CD4-positive, alpha-beta T cell treated with Interleukin-4 for 1 hour (primary cell): ENCODE results near the gene JAML.
"Not testable (repeated sequence)": the region's sequence is repeated elsewhere in the genome, so short reads cannot be mapped to it uniquely, and the experiment has no call there.

ENCODE experiments used
- DNase-seq, 2 donors: peaks; one replicate each; pipeline ENCODE4 v3.0.0-alpha.2; 2020 to 2022

JAML gene

GRCh38 chr11:118192817-118193216 lies 32.0 kb downstream of the JAML start:
- DNase-seq = not testable (repeated sequence)

DNA sequence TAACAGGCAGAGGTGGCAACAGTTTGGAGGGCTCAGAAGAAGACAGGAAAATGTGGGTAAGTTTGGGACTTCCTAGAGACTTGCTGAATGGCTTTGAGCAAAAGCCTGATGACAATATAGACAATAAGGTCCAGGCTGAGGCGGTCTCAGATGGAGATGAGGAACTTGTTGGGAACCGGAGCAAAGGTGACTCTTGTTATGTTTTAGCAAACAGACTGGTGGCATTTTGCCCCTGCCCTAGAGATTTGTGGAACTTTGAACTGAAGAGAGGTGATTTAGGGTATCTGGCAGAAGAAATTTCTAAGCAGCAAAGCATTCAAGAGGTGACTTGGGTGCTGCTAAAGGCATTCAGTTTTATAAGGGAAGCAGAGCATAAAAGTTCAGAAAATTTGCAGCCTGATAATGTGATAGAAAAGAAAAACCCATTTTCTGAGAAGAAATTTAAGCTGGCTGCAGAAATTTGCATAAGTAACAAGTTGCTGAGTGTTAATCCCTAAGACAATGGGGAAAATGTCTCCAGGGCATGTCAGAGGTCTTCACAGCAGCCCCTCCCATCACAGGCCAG lies 33.8 kb downstream of the JAML start:
- not testable (repeated sequence) for DNase-seq

GRCh38 chr11:118186346-118187107 lies 38.3 kb downstream of the JAML start:
- DNase-seq = no peak

- DNase-seq = peak in 1 of 2 donors; percentile 17
Measured at GRCh38 chr11:118184784-118185579, 39.8 kb downstream of the JAML start.

DNA sequence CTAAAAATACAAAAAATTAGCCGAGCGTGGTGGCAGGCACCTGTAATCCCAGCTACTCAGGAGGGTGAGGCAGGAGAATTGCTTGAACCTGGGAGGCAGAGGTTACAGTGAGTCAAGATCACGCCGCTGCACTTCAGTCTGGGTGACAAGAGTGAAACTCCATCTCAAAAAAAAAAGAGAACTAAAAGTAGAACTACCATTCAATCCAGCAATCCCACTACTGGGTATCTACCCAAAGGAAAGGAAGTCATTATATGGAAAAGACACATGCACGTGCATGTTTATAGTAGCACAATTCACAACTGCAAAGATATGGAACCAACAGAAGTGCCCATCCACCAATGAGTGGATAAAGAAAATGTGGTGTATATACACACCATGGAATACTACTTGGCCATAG lies 41.1 kb downstream of the JAML start:
- DNase-seq = peak in 1 of 2 donors; percentile 20

- no peak for DNase-seq
Measured at GRCh38 chr11:118180300-118180703, 44.5 kb downstream of the JAML start.

DNA sequence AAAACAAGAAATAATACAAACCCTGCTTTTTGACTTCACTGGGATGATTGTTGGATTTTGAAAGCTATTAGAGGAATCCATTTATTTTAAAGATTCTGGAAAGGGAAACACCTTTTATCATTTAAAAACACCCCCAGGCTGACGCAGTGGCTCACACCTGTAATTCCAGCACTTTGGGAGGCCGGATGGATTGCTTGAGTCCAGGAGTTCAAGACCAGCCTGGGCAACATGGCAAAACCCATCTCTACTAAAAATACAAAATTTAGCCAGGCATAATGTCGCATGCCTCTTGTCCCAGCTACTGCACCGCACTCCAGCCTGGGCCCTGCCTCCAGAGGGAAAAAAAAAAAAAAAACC lies 48.1 kb downstream of the JAML start:
- no peak for DNase-seq

DNA sequence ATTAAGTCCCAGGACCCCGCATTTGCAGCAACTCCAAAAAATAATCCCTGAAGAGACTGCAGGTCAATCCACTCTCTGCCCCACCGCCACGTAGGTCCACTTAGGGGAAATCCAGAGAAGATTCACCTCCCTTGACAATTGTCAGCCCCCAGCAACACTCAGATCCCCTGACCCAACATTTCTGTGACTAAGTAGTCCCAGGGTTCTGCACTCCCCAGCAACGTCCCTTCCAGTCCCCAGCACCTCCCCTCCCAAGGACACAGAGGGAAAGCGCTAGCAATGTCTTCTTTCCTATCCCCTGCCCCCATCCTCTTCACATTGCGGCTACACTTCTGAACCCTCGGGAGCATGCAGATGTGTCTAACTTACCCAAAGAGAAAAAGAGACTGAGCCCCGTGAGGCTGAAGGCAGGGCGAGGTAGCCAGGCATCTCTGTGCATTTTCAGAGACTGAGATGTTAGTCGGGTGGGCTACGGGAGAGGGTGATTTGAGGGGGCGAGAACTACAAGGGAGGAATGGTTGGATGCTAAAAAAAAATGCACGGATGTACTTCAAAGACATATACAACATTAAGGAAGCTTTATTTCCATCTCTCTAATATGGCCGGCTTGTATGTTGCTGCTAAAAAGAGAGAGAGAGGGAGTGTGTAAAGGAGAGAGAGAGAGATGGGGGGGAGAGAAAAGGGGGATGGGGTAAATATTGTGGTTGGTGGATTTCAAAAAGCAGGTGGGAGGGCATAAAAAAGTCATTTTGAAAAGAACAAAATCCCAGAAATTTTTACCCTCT lies 48.6 kb downstream of the JAML start, which contains the start of gene SCN2B:
SCN2B (minus strand) TSS at position 647 of the 785 bp plus-strand sequence; CDS start at position 439, 208 bp downstream.
- DNase-seq = no peak

DNA sequence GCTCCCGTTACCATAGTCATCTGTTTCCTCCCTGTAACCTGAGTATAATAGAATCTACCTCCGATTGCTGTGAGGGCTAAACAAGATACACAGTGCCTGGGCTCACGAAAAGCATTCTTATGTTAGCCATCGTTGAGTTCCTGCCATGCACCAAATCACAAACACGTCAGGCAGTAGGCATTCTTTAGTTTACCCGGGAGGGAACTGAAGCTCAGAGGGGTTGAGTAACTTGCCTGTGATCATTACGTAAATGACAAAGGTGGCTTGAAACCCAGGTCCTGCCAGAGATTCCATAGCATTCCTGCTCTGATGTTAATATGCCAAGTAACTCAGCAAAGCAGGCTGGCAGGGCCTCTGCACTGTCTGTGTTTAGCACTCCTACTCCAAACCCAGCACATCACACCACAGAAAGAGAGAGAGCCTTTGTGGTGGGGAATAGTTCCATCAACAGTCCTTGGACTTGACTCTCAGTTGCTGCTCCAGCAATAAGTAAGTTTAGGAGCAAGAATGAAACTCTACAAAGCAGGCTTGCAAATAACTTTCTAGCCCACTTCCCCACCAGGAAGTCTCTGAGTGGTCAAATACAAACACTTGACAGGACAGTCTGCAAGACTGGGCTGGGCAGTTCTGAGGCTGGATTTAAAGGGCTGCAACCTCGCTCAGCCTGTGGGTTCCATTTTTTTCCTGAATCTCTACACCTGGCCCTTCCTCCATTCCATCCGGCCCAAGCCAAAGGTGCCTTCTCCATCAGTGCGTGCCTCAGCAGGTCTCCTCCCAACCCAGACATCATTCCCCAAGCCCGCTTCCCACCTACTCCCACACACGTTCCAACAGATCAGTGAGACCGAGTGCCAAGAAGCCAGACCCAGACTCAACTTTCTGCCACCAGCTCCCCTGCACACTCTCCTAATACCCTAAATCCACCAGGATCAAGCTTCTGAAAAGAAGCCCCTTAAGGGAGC lies 49.5 kb downstream of the JAML start:
- no peak for DNase-seq

DNA sequence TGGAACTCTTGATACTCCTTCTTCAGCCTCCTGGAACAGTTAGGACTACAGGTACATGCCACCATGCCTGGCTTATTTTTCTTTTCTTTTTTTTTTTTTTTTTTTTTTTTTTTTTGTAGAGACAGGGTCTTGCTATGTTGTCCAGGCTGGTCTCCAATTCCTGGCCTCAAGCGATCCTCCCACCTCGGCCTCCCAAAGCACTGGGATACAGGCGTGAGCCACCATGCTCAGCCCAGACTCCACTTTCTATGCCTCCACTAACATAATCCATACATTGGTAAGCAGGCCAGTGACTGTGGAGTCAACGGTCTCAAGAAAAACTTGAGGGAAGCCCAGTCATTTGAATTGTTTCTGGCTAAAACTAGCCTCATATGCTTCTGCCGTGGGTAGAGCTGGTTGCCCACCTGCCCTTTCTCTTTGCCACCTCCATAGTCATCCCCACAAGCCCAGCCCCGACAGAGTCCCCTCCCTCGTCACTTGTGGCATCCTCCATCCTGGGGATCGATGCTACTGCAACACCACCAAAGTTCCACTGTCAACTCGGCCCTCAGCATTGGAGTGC lies 50.7 kb downstream of the JAML start:
- DNase-seq = no peak

DNA sequence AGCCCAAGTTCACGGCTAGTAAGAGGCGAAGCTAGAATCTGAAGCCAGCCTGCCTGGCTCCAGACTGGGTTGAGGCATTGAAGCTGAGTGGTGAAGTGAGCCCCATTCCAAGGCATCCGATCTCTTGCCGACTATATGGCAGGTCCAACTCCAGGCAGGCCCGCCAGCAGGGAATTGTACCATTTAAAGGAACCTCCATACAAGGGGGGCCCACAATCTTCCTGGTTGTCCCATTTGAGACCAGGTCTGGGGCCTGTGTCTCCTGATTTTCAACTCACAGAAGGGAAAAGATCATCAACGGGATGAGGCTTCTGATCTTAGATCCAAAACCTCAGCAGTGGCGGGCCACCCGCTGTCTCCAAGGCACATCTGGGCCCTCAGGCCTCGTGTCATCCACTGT lies 52.5 kb downstream of the JAML start:
- no peak for DNase-seq

DNA sequence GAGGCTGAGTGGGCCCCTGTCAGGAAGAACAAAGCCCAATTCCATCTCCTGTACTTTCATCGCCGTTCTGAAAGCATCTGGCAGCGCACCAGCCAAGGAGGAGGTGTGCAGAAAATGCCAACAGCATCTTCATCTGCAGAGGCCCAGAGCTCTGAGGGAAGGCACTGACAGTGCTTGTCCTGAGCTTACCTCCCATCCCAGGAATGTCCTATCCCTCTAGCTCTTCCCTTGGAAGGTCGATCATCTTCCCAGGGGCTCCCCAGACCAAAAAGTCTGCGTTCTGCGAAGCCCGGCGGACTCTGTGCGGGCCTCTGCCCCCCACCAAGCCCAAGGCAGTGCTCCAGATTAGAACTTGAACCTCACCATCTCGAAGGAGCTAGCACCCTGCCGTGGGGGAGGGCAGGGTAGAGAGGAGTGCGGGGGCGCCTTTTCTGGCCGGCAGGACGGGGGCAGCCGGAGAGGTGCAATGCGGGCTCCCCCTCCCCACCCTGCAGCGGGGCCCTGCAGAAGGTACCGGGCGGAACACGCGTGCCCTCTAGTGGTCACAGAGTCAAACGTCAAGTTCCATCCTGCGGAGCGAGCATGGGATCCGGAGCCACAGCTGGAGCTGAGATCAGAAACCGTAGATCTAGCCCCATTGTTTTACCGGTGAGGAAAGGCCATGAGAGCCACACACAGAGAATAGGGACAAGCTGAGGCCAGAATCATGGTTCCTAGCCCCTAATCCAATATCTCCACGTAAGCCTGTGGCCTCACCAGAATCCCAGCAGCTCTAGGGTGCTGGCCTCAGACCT lies 53.3 kb downstream of the JAML start:
- DNase-seq = peak; percentile 71 to 74

GRCh38 chr11:118170882-118171268 lies 53.9 kb downstream of the JAML start:
- no peak for DNase-seq

DNA sequence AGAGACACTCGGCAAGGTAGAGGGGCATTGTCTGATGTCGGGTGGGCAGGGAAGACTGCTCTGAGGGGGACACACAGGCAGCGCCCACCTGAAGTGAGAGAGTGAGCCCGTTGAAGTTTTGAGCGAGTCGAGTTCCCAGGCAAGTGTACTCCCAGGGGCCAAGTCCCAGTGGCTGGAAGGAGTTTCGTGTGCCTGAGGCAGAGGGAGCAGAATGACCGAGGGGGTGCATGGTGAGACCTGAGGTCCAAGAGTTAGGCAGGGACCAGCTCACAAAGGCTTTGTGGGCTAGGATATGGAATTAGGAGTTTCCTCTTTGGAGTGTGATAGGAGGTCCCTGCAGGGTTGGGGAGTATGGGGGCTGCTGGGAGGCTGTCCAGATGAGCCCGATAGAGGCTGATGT lies 54.6 kb downstream of the JAML start:
- DNase-seq = no peak

DNA sequence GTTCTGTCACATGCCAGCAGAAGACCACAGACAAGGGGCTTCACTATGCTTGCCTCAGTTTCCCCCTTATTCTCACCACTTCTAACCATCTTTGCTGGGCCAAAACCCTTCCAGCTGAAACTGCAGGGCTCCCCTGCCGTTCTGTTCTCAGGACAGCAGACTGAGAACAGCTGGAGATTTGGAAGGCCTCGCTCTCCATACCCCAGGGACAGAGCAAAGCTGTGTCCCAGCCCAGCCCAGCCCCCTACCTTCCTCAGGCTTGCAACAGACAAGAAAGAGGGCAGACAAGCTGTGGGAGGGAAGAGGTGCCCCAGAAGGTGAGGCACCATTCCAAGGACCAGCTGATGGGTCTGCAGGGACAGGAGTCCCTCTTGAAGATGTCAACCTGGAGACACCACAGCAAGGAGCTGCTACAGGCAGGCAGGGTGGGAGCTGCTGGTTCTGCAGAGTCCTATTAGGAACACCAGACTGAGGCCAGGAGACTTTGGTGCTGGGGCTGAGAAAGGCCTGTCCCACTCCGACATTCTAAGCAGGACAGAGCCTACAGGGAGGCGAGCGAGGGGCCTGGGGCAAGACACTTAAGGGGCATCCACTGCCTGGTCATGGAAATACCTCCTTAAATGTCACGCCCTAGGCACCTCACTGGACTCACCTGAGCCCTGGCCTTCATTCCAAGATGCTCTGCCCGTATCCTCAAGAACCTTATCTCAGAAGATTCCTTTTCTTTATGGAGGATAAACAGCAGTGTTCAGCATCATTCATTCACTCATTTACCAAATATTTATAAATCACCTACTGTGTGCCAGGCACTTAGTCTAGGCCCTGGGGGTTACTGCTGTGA lies 55.3 kb downstream of the JAML start:
- no peak for DNase-seq

- DNase-seq = no peak
Measured at GRCh38 chr11:118168751-118169150, 56.1 kb downstream of the JAML start.

DNA sequence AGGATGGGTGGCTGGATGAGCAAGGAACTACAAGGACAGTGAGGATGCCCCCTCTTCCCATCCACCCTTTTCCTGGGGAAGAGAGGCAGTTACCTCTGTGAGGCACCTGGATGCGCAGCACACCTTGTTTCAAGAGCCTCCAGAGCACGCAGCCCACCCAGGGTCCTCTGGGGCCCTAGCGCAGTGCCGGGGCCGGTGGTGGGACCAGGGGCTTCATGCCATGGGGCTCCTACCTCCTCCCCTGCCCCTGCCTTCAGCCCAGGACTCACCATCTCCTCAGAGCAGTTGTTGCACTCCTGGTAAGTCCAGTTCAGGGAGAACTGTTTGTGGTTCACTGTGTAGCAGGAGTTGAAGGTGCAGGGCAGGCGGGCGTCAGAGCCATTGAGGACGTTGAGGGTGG lies 56.5 kb downstream of the JAML start:
- no peak for DNase-seq

DNA sequence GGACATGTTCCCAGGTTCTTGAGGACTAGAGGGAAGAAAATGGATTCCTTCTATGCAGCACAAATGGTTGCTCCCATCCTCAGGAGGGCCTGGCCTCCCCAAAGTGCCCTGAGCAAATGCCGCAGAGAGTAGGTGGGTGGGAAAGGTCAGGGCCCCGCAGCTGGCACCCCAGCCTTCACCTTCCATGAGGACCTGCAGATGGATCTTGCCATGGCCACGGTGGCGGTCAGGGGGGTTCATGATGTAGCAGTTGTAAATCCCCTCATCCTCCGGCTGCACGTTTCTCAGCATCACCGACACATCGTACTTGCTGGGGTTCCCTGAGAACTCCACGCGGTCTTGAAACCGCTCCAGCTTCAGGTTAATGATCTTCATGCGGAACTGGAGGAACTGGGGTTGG lies 56.9 kb downstream of the JAML start:
- no peak for DNase-seq

DNA sequence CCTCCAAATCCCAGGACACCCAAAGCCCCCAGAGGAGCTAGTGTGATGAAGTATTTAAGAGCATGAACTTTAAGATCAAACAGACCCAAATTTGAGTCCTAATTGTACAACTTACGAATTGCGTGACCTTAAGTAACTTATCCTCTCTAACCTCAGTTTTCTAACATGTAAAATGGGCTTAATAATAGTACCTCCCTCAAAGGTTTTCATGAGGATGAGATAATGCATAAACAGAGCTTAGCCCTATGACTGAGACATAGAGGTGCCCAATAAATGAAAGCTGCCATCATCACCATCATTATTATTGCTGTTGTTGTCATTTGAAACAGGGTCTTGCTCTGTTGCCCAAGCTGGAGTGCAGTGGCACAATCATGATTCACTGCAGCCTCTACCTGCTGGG lies 57.6 kb downstream of the JAML start:
- no peak for DNase-seq

DNA sequence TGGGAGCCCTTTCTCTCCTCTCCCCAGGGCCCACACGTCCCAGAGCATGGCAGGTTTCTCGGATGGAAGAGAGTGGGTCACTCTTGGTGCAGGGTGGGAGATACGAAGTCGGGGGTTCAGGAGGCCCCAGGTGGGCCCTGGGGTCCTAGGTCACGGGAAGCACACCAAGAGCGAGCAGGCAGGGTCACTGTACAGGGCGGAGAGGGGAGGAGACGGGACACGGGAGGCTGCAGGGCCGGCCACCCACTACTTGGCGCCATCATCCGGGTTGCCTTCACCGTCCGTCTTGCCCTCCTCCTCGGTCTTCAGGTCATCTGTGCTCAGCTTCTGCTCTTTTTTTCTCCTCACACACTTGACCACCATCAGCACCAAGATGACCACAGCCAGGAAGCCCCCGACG lies 58.2 kb downstream of the JAML start:
- DNase-seq = no peak
